Lung (tissue), 12 donors: Measurements from ENCODE around the gene HES6. TPM values are rescaled to one million over a fixed set of nuclear protein-coding genes. Genes with fewer than 3 reads are reported as not detected.

Experiments
- ATAC-seq: fragments of 200-7000 bp; cut with Tn5 transposase; one replicate; pipeline ENCODE4 v1.9.1; 2020; ENCODE audit warnings: moderate number of reproducible peaks; ENCODE audit not compliant: insufficient read depth, low FRiP score
- DNase-seq, 3 donors: peaks; one replicate each; pipeline ENCODE4 v3.0.0-alpha.2; 2013 to 2017
- H3K27ac ChIP-seq, 2 donors: one replicate each; pipeline ENCODE4 v1.5.1; 2013; ENCODE audit warnings: mild to moderate bottlenecking in 2 of 2, moderate library complexity in 2 of 2, control low read depth in 1 of 2, inconsistent platforms in 1 of 2, low read depth in 1 of 2, low read length in 1 of 2
- H3K27me3 ChIP-seq, 3 donors: one replicate each; pipeline ENCODE4 v1.5.1; 2013; ENCODE audit warnings: low read length in 2 of 3; ENCODE audit not compliant: control insufficient read depth in 3 of 3, insufficient read depth in 3 of 3
- H3K36me3 ChIP-seq, 4 donors: one replicate each; pipeline ENCODE4 v1.5.1; 2013; ENCODE audit warnings: low read length in 4 of 4, mild to moderate bottlenecking in 1 of 4, moderate library complexity in 1 of 4; ENCODE audit not compliant: control insufficient read depth in 4 of 4, insufficient read depth in 4 of 4
- H3K4me1 ChIP-seq, 5 donors: one replicate each; pipeline ENCODE4 v1.5.1; 2013; ENCODE audit warnings: low read length in 5 of 5, mild to moderate bottlenecking in 2 of 5, moderate library complexity in 1 of 5; ENCODE audit not compliant: control insufficient read depth in 5 of 5, insufficient read depth in 5 of 5
- H3K4me3 ChIP-seq: one replicate; pipeline ENCODE4 v1.5.1; 2013; ENCODE audit warnings: mild to moderate bottlenecking, control low read depth, moderate library complexity
- H3K9ac ChIP-seq, 2 donors: one replicate each; pipeline ENCODE4 v1.5.1; 2013; ENCODE audit warnings: low read length in 2 of 2, control low read depth in 1 of 2; ENCODE audit not compliant: insufficient read depth in 1 of 2
- H3K9me3 ChIP-seq, 4 donors: one replicate each; pipeline ENCODE4 v1.5.1; 2013; ENCODE audit warnings: low read length in 3 of 4, mild to moderate bottlenecking in 1 of 4, moderate library complexity in 1 of 4; ENCODE audit not compliant: control insufficient read depth in 4 of 4, insufficient read depth in 3 of 4
- CTCF ChIP-seq: IDR thresholded peaks from 2 replicates; pipeline ENCODE4 v1.5.1; 2012; ENCODE audit warnings: mild to moderate bottlenecking; ENCODE audit errors: control extremely low read depth, extremely low read depth
- WGBS, 2 donors: extraction: QIAGEN DNeasy Blood & Tissue Kit; methylation state at CpG; one replicate each; pipeline ENCODE4 v1.1.7; 2013; 5-methylcytosine and 5-hydroxymethylcytosine counted together
- polyA plus RNA-seq, 2 donors: library from polyadenylated mRNA; stranded (reverse); fragments of 200-250 nt; gene quantifications; one replicate each; pipeline ENCODE4 v1.2.1, GENCODE V29; 2013
- total RNA-seq, 2 donors: library from RNA; depleted of rRNA in 1 of 2; stranded (reverse); fragments of >200 nt in 1 of 2; gene quantifications; one replicate each; pipeline ENCODE4 v1.2.1, GENCODE V29; 2014 to 2021
- donor health status: control.
- donor health status: control.
- donor health status: Bipolar disorder and iron deficiency.
- donor health status: healthy.
- donor health status: DM: yes; HTN: yes; CAD: no.

The HES6 gene
- total and polyA plus RNA-seq, 4 donors, result 4.4 to 12.5 (median 10.7) TPM

- 92 to 94% methylated on average over 7 of the region's 7 CpGs for WGBS, 2 donors
- H3K27me3 ChIP-seq, result no peaks in the 10 kb centered on the region
- no peak overlapping the region for H3K27ac ChIP-seq
- H3K9me3 ChIP-seq, result no peaks in the 10 kb centered on the region
- no peaks in the 10 kb centered on the region for H3K4me1 ChIP-seq
- DNase-seq (no peak), ATAC-seq (no peak)
- H3K36me3 ChIP-seq, result peaks cover 17 to 50% (median 31%) of the 10 kb centered on the region in 4 donors
- H3K9ac ChIP-seq, result no peak overlapping the region
- H3K4me3 ChIP-seq, result no peak overlapping the region
- no peak for TF ChIP-seq CTCF
Observed at GRCh38 chr2:238250896-238251295, 11.1 kb upstream of the HES6 start.

DNA sequence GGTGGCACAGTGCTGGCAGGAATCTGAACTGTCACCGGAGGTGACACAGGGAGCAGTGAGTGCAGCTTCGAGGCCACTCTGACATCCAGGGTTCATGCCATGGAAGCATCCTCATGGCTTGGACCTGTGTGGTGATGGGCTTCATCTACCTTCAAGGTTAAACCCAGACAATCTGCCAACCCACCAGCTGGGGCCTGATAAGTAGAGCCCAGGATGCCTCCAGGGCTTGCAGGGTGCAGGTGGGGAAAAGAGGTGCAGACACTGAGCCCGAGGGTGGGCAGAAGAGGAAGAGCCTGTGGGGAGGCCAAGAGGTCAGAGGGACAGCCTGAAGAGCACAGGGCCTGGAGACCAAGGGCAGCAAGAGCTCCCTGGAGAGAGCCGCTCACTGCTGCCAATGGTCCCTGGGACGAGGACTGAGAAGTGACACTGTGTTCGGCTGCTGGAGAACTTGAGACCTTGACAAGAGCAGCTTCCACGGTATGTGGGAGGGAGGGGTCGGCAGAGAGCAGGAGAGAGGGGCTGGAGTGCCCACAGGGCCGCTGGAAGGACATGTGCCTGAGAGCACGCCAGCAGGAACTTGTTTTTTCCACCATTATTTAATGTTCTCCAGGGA is 8.1 kb upstream of the HES6 start:
- H3K9ac ChIP-seq, result no peak overlapping the region
- peak overlapping the region in 1 of 2 donors; percentile 7 for H3K27ac ChIP-seq
- WGBS, 2 donors, result 81 to 86% methylated on average over 10 of the region's 10 CpGs
- ATAC-seq (peak; percentile 4), DNase-seq (no peak)
- H3K27me3 ChIP-seq, result no peaks in the 10 kb centered on the region
- TF ChIP-seq CTCF, result no peak
- no peak overlapping the region for H3K4me3 ChIP-seq
- H3K4me1 ChIP-seq, result peaks cover 0 to 7% (median 3%) of the 10 kb centered on the region in 5 donors
- peaks cover 22 to 39% (median 23%) of the 10 kb centered on the region in 4 donors for H3K36me3 ChIP-seq
- H3K9me3 ChIP-seq, result no peaks in the 10 kb centered on the region

- 79 to 86% methylated on average over 13 of the region's 13 CpGs for WGBS, 2 donors
Observed at GRCh38 chr2:238247002-238247822, 7.4 kb upstream of the HES6 start.

More at GRCh38 chr2:238247002-238247822, 7.4 kb upstream of the HES6 start:
- Histone ChIP-seq H3K4me3 (no peak overlapping the region), H3K27ac (peak overlapping the region in 1 of 2 donors; percentile 23), H3K9ac (no peak overlapping the region), H3K27me3 (no peaks in the 10 kb centered on the region), H3K9me3 (no peaks in the 10 kb centered on the region), H3K4me1 (peaks cover 0 to 15% (median 6%) of the 10 kb centered on the region in 5 donors), H3K36me3 (peaks cover 14 to 32% (median 19%) of the 10 kb centered on the region in 4 donors)
- DNase-seq (peak in 1 of 3 donors; percentile 8), ATAC-seq (peak; percentile 10)
- no peak for TF ChIP-seq CTCF
